A673 (cell line): Measurements from ENCODE around the gene TAC1. TPM values are rescaled to one million over a fixed set of nuclear protein-coding genes. Genes with fewer than 3 reads are reported as not detected.
A peak's percentile ranks its signal among the peaks of the same experiment; 100 is the strongest.

ENCODE experiments used
- Bru-seq: library from RNA; stranded (reverse); fragments of 400-500 nt; gene quantifications from one replicate; lab custom pipeline; 2021; lab: Mats Ljungman, UMichigan
- BruChase-seq, 2 experiments: library from RNA; stranded (reverse); fragments of 400-500 nt; gene quantifications; one replicate each; lab custom pipeline; 2021; lab: Mats Ljungman, UMichigan
- BruUV-seq: library from RNA; stranded (reverse); fragments of 400-500 nt; replicated peaks from 2 replicates; lab custom pipeline; 2021; lab: Mats Ljungman, UMichigan
- CTCF ChIA-PET: fragments of 300-600 bp; sonication (Branson Sonifier 250); formaldehyde crosslinking; loops from one replicate; lab custom pipeline; 2022; ENCODE audit warnings: antibody characterized with exemption; lab: Charles Lee
- POLR2A ChIA-PET: fragments of 300-600 bp; sonication (Branson Sonifier 250); formaldehyde crosslinking; loops from one replicate; lab custom pipeline; 2022; ENCODE audit warnings: antibody characterized with exemption; ENCODE audit not compliant: low non-redundant PET; lab: Charles Lee
- DNase-seq: peaks from one replicate; pipeline ENCODE4 v3.0.0-alpha.2; 2015; ENCODE audit warnings: low spot score
- H3K27ac ChIP-seq: fragments of 200-600 bp; sonication (generic); 2 replicates; pipeline ENCODE4 v1.5.1; 2016; ENCODE audit warnings: mixed run types, low read depth, mild to moderate bottlenecking, mixed read lengths, antibody characterized with exemption, low read length; ENCODE audit not compliant: poor library complexity, severe bottlenecking
- H3K27me3 ChIP-seq: fragments of 200-600 bp; sonication (generic); replicated peaks from 2 replicates; pipeline ENCODE4 v1.6.1; 2017; ENCODE audit warnings: mixed run types, low read depth, mild to moderate bottlenecking, mixed read lengths, antibody characterized with exemption, low read length; ENCODE audit not compliant: insufficient read depth, poor library complexity
- H3K36me3 ChIP-seq: fragments of 200-600 bp; sonication (generic); 2 replicates; pipeline ENCODE4 v1.6.1; 2016; ENCODE audit warnings: mixed run types, mild to moderate bottlenecking, mixed read lengths, antibody characterized with exemption, low read length; ENCODE audit not compliant: insufficient read depth, poor library complexity, severe bottlenecking
- H3K4me1 ChIP-seq: fragments of 200-600 bp; sonication (generic); 2 replicates; pipeline ENCODE4 v1.6.1; 2017; ENCODE audit warnings: mixed run types, mild to moderate bottlenecking, mixed read lengths, antibody characterized with exemption, low read length; ENCODE audit not compliant: insufficient read depth, poor library complexity, severe bottlenecking
- H3K4me3 ChIP-seq: fragments of 200-600 bp; sonication (generic); 2 replicates; pipeline ENCODE4 v1.5.1; 2016; ENCODE audit warnings: low read depth, mixed run types, mild to moderate bottlenecking, mixed read lengths, low read length; ENCODE audit not compliant: poor library complexity, severe bottlenecking
- H3K9me3 ChIP-seq: fragments of 200-600 bp; sonication (generic); 2 replicates; pipeline ENCODE4 v1.6.1; 2016; ENCODE audit warnings: mixed run types, low read depth, mild to moderate bottlenecking, mixed read lengths, antibody characterized with exemption, low read length; ENCODE audit not compliant: poor library complexity, severe bottlenecking
- EZH2 ChIP-seq: fragments of 200-600 bp; sonication (generic); IDR thresholded peaks from 2 replicates; pipeline ENCODE4 v1.6.1; 2017; ENCODE audit warnings: borderline replicate concordance, low read depth, mild to moderate bottlenecking, mixed read lengths, antibody characterized with exemption, low read length; ENCODE audit not compliant: poor library complexity, severe bottlenecking
- intact Hi-C: fragments of 100-400 bp; cut with micrococcal nuclease; formaldehyde crosslinking; loops from one replicate; pipeline ENCODE4 v1.10.0; 2022; ENCODE audit not compliant: unreplicated experiment
- long read RNA-seq: library from polyadenylated mRNA; stranded (forward); transcript quantifications from one replicate; pipeline ENCODE4 v2.0.0, GENCODE V29; 2022
- total RNA-seq: library from RNA; stranded (reverse); gene quantifications from 2 replicates; pipeline ENCODE4 v1.2.3, GENCODE V29; 2021
- TF ChIP-seq, protein P1 (sequence below): fragments of 300-800, 200-600 bp; sonication (generic); conservative IDR thresholded peaks from 2 replicates; pipeline ENCODE4 v1.5.1; 2017; ENCODE audit warnings: low read depth, mild to moderate bottlenecking, antibody characterized with exemption, low read length, moderate library complexity, mixed read lengths

The TAC1 gene, protein sequence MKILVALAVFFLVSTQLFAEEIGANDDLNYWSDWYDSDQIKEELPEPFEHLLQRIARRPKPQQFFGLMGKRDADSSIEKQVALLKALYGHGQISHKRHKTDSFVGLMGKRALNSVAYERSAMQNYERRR
- total RNA-seq (0.76 and 1.1 TPM in 2 replicates), Bru-seq, nascent RNA (percentile 33 among the genes with signal in this experiment), BruChase-seq, experiment 1, labeled RNA remaining after a 2-hour chase (percentile 16 among the genes with signal in this experiment), BruChase-seq, experiment 2, labeled RNA remaining after a 6-hour chase (percentile 30 among the genes with signal in this experiment)
- long read RNA-seq, partial matches to known transcripts = 0 of 1 reads
- long read RNA-seq, other reads (novel, unspliced or antisense) = 0 of 1 reads

DNA sequence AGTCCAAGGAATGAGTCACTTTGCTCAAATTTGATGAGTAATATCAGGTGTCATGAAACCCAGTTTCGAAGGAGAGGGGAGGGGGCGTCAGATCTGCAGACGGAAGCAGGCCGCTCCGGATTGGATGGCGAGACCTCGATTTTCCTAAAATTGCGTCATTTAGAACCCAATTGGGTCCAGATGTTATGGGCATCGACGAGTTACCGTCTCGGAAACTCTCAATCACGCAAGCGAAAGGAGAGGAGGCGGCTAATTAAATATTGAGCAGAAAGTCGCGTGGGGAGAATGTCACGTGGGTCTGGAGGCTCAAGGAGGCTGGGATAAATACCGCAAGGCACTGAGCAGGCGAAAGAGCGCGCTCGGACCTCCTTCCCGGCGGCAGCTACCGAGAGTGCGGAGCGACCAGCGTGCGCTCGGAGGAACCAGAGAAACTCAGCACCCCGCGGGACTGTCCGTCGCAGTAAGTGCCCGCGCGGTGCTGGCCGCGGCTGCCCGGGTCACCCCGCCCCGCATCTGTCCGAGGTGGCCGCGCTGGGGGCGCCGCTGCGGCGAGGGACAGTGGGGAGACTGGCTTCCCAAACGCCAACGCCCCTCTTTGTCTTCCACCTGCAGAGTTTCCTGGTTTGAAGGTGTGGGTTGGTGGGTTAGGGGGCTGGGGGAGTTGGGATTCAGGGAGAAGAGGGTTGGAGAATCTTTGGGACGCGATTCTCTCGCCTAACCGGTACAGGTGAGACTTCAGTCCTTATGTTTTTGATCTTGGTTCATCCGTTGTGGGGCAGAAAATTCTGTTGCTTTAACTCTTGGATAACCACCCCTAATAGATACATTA is at the start of gene TAC1:
TSS of gene TAC1 (plus strand) at position 351 of the 829 bp plus-strand sequence. CDS start 527 bp downstream, outside the sequence.
- DNase-seq = peak; percentile 19
- peaks cover 9% of the 10 kb centered on the region for H3K4me1 ChIP-seq
- peak within 1 kb of the TSS; percentile 20 for H3K4me3 ChIP-seq
- no TSS peak for BruUV-seq
- POLR2A ChIA-PET = no interaction called here
- H3K27ac ChIP-seq = no peak within 1 kb of the TSS
- H3K27me3 ChIP-seq = peaks cover 96% of the 10 kb centered on the region
- TF ChIP-seq EZH2 = peak; percentile 50
- TF ChIP-seq, protein P1, sequence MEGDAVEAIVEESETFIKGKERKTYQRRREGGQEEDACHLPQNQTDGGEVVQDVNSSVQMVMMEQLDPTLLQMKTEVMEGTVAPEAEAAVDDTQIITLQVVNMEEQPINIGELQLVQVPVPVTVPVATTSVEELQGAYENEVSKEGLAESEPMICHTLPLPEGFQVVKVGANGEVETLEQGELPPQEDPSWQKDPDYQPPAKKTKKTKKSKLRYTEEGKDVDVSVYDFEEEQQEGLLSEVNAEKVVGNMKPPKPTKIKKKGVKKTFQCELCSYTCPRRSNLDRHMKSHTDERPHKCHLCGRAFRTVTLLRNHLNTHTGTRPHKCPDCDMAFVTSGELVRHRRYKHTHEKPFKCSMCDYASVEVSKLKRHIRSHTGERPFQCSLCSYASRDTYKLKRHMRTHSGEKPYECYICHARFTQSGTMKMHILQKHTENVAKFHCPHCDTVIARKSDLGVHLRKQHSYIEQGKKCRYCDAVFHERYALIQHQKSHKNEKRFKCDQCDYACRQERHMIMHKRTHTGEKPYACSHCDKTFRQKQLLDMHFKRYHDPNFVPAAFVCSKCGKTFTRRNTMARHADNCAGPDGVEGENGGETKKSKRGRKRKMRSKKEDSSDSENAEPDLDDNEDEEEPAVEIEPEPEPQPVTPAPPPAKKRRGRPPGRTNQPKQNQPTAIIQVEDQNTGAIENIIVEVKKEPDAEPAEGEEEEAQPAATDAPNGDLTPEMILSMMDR = no peak
- no peaks in the 10 kb centered on the region for H3K36me3 ChIP-seq
- H3K9me3 ChIP-seq = no peaks in the 10 kb centered on the region
- intact Hi-C loops = no loop called here
- CTCF ChIA-PET = no interaction called here

DNA sequence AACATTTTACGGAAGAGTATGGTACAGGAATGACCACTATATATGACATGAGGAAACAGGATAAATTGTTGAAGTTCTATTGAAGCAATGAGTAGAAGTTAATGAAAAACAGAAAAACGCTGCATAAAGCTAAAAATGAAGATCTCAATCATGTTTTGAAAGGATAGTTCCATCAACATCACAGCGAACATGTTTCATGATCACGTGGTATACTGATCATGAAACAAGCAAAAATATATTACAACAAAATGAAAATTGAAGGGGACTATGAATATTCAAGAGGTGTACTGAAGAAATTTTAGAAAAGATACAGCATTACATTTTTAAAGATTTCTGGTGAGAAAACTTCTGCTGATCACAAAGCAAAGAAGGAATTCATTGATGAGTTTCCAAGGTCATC is 45.9 kb upstream of the TAC1 start:
- CTCF ChIA-PET = no interaction called here
- no peak overlapping the region for H3K27ac ChIP-seq
- no TSS peak for BruUV-seq

DNA sequence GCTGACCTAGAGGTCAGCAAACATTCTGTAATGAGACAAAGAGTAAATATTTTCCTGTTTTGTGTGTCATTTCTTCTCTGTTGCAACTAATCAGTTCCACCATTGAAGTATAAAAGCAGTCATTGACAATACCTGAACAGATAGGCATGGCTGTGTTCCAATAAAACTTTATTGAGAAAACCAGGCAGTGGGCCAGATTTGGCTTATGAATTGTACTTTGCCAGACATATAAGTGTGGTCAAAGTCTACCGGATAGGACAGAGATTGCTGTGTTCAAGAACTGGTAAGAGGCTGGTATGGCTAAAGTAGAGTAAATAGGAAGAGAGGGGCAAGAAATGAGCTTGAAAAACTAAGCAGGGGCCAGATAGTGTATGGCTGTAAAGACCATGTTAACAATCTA is 38.3 kb upstream of the TAC1 start:
- intact Hi-C loops = no loop called here
- TF ChIP-seq, protein P1 = no peak
- TF ChIP-seq EZH2 = no peak
- CTCF ChIA-PET = no interaction called here
- Histone ChIP-seq H3K4me1 (no peaks in the 10 kb centered on the region), H3K4me3 (no peak overlapping the region), H3K36me3 (no peaks in the 10 kb centered on the region), H3K27ac (no peak overlapping the region), H3K27me3 (no peaks in the 10 kb centered on the region), H3K9me3 (no peaks in the 10 kb centered on the region)
- no TSS peak for BruUV-seq
- no peak for DNase-seq
- POLR2A ChIA-PET = no interaction called here

More for the DNA sequence above, 45.9 kb upstream of the TAC1 start:
- Histone ChIP-seq H3K27me3 (peaks cover 5% of the 10 kb centered on the region), H3K36me3 (no peaks in the 10 kb centered on the region), H3K4me3 (no peak overlapping the region), H3K9me3 (no peaks in the 10 kb centered on the region), H3K4me1 (no peaks in the 10 kb centered on the region)
- intact Hi-C loops = no loop called here
- POLR2A ChIA-PET = no interaction called here
- no peak for DNase-seq
- TF ChIP-seq, protein P1 = no peak
- no peak for TF ChIP-seq EZH2
